ENCODE data around the gene NAPEPLD.

DNA sequence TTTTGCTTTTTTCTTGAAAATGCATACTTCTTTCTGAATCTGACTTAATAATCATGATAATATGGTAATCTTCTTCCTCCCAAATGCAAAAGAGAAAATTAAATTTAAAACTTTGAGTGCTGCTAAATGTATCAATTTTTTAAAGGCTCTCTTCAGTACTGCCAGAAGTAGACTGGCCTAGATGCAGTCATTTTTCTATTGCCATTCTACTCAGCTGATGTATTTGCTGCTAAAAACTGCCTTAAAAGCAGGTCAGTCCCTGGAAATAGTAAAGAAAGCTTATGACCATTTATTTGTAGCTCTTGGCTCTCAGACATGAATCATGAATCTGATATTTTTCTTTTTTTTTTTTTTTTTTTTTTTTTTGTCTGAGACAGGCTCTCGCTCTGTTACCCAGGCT lies 28.5 kb downstream of the NAPEPLD start:
- TF ChIP-seq POLR2A (IDR thresholded peaks at IDR 0.05) = no peak
- TF ChIP-seq, protein P1, sequence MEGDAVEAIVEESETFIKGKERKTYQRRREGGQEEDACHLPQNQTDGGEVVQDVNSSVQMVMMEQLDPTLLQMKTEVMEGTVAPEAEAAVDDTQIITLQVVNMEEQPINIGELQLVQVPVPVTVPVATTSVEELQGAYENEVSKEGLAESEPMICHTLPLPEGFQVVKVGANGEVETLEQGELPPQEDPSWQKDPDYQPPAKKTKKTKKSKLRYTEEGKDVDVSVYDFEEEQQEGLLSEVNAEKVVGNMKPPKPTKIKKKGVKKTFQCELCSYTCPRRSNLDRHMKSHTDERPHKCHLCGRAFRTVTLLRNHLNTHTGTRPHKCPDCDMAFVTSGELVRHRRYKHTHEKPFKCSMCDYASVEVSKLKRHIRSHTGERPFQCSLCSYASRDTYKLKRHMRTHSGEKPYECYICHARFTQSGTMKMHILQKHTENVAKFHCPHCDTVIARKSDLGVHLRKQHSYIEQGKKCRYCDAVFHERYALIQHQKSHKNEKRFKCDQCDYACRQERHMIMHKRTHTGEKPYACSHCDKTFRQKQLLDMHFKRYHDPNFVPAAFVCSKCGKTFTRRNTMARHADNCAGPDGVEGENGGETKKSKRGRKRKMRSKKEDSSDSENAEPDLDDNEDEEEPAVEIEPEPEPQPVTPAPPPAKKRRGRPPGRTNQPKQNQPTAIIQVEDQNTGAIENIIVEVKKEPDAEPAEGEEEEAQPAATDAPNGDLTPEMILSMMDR (IDR thresholded peaks at IDR 0.05) = no peak

Measured in tibial nerve (tissue), 3 donors.